Ovary (tissue), 3 donors: ENCODE data around the gene SEC22C.
"Not testable (repeated sequence)": the region's sequence is repeated elsewhere in the genome, so short reads cannot be mapped to it uniquely, and the experiment has no call there.

ENCODE experiments used
- POLR2A ChIP-seq: fragments of 450-650 bp; IDR thresholded peaks from one replicate; pipeline ENCODE4 v1.6.1; 2017; ENCODE audit warnings: antibody characterized with exemption, mild to moderate bottlenecking, moderate library complexity
- TF ChIP-seq, protein P1 (sequence below), 3 donors: fragments of 450-650 bp in 2 of 3; fragments of 200-600 bp in 1 of 3; IDR thresholded peaks; one replicate each; pipeline versions ENCODE4 v1.5.1 to v1.8.0; 2016 to 2022; ENCODE audit warnings: antibody characterized with exemption in 3 of 3, mild to moderate bottlenecking in 1 of 3
- donor health status: DM: no; HTN: no; CAD: no.

DNA sequence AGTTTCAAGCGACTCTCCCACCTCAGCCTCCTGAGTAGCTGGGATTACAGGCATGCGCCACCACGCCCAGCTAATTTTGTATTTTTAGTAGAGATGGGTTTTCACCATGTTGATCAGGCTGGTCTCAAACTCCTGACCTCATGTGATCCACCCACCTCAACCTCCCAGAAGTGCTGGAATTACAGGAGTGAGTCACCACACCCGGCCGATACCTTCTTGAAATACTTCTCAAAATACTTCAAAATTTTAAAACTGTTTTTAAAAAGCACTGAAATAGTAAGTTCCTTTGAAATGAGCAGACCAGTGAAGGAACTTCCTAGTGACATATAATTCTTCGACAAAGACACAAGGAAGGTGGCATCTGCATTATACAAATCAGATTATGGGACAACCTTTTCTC lies 24.9 kb downstream of the SEC22C start:
- TF ChIP-seq, protein P1, sequence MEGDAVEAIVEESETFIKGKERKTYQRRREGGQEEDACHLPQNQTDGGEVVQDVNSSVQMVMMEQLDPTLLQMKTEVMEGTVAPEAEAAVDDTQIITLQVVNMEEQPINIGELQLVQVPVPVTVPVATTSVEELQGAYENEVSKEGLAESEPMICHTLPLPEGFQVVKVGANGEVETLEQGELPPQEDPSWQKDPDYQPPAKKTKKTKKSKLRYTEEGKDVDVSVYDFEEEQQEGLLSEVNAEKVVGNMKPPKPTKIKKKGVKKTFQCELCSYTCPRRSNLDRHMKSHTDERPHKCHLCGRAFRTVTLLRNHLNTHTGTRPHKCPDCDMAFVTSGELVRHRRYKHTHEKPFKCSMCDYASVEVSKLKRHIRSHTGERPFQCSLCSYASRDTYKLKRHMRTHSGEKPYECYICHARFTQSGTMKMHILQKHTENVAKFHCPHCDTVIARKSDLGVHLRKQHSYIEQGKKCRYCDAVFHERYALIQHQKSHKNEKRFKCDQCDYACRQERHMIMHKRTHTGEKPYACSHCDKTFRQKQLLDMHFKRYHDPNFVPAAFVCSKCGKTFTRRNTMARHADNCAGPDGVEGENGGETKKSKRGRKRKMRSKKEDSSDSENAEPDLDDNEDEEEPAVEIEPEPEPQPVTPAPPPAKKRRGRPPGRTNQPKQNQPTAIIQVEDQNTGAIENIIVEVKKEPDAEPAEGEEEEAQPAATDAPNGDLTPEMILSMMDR (IDR thresholded peaks at IDR 0.05) = not testable (repeated sequence)
- TF ChIP-seq POLR2A = not testable (repeated sequence)
